ENCODE data around the gene NDC1. TPM values are rescaled to one million over a fixed set of nuclear protein-coding genes. Genes with fewer than 3 reads are reported as not detected.

NDC1 gene
- total and polyA plus RNA-seq, 3 donors from 2014 or later = 13.0 to 26.4 (median 22.2) TPM

GRCh38 chr1:53833393-53833792, 4.7 kb downstream of the NDC1 start:
- Histone ChIP-seq H3K4me1 (no peaks in the 10 kb centered on the region), H3K36me3 (ENCODE audit: low read depth, missing control alignments) (no peaks in the 10 kb centered on the region), H3K4me3 (no peak overlapping the region), H3K27ac (no peak overlapping the region), H3K9me3 (no peaks in the 10 kb centered on the region), H3K27me3 (no peaks in the 10 kb centered on the region)
- intact Hi-C loops (cut with DNase I; ENCODE audit: low total_unique reads) = no loop called here
- WGBS, 2 donors = 95 to 96% methylated on average over 4 of the region's 4 CpGs
- no peak for TF ChIP-seq CTCF (IDR thresholded peaks at IDR 0.05)
- TF ChIP-seq POLR2A (IDR thresholded peaks at IDR 0.05) = no peak
- no peak for DNase-seq

GRCh38 chr1:53826367-53826766, 11.7 kb downstream of the NDC1 start:
- Histone ChIP-seq H3K27me3 (no peaks in the 10 kb centered on the region), H3K36me3 (ENCODE audit: low read depth, missing control alignments) (no peaks in the 10 kb centered on the region), H3K9me3 (no peaks in the 10 kb centered on the region), H3K4me1 (no peaks in the 10 kb centered on the region), H3K27ac (no peak overlapping the region), H3K4me3 (no peak overlapping the region)
- intact Hi-C loops (cut with DNase I; ENCODE audit: low total_unique reads) = no loop called here
- TF ChIP-seq CTCF (IDR thresholded peaks at IDR 0.05) = no peak
- TF ChIP-seq POLR2A (IDR thresholded peaks at IDR 0.05) = no peak
- 97 to 100% methylated on average over 2 of the region's 2 CpGs for WGBS, 2 donors
- no peak for DNase-seq

- 94 to 96% methylated on average over 6 of the region's 6 CpGs for WGBS, 2 donors
- Histone ChIP-seq H3K36me3 (ENCODE audit: low read depth, missing control alignments) (no peaks in the 10 kb centered on the region), H3K4me3 (no peak overlapping the region), H3K9me3 (no peaks in the 10 kb centered on the region), H3K27ac (no peak overlapping the region), H3K4me1 (no peaks in the 10 kb centered on the region), H3K27me3 (no peaks in the 10 kb centered on the region)
- TF ChIP-seq CTCF (IDR thresholded peaks at IDR 0.05) (no peak), POLR2A (IDR thresholded peaks at IDR 0.05) (no peak)
- no peak for DNase-seq
- intact Hi-C loops (cut with DNase I; ENCODE audit: low total_unique reads) = no loop called here
Measured at GRCh38 chr1:53825306-53825705, 12.8 kb downstream of the NDC1 start.

- TF ChIP-seq POLR2A (IDR thresholded peaks at IDR 0.05) (no peak), CTCF (IDR thresholded peaks at IDR 0.05) (no peak)
- Histone ChIP-seq H3K9me3 (no peaks in the 10 kb centered on the region), H3K36me3 (ENCODE audit: low read depth, missing control alignments) (no peaks in the 10 kb centered on the region), H3K27me3 (no peaks in the 10 kb centered on the region), H3K4me3 (no peak overlapping the region), H3K27ac (no peak overlapping the region), H3K4me1 (no peaks in the 10 kb centered on the region)
- intact Hi-C loops (cut with DNase I; ENCODE audit: low total_unique reads) = no loop called here
- WGBS, 2 donors = 89 to 96% methylated on average over 3 of the region's 3 CpGs
- DNase-seq = no peak
Measured at GRCh38 chr1:53822931-53823330, 15.2 kb downstream of the NDC1 start.

GRCh38 chr1:53821380-53821779, 16.7 kb downstream of the NDC1 start:
- Histone ChIP-seq H3K9me3 (no peaks in the 10 kb centered on the region), H3K27ac (no peak overlapping the region), H3K36me3 (ENCODE audit: low read depth, missing control alignments) (no peaks in the 10 kb centered on the region), H3K4me3 (no peak overlapping the region), H3K4me1 (no peaks in the 10 kb centered on the region), H3K27me3 (no peaks in the 10 kb centered on the region)
- TF ChIP-seq CTCF (IDR thresholded peaks at IDR 0.05) = peak in 1 of 3 experiments; percentile 14
- no peak for TF ChIP-seq POLR2A (IDR thresholded peaks at IDR 0.05)
- DNase-seq = no peak
- intact Hi-C loops (cut with DNase I; ENCODE audit: low total_unique reads) = no loop called here
- 91 to 93% methylated on average over 5 of the region's 5 CpGs for WGBS, 2 donors

Measured in testis (tissue), 3 donors.